Mesodermal cell (in vitro differentiated cells): Measurements from ENCODE around the gene BRAF.
"Not testable (repeated sequence)": the region's sequence is repeated elsewhere in the genome, so short reads cannot be mapped to it uniquely, and the experiment has no call there.

Source experiments
- H3K27ac ChIP-seq: 2 replicates; pipeline ENCODE4 v1.7.0; 2013; ENCODE audit warnings: mild to moderate bottlenecking, low read depth, low read length, moderate library complexity; ENCODE audit not compliant: severe bottlenecking
- H3K36me3 ChIP-seq: 2 replicates; pipeline ENCODE4 v1.7.1; 2013; ENCODE audit warnings: mild to moderate bottlenecking, low read length, moderate library complexity; ENCODE audit not compliant: control insufficient read depth, insufficient read depth
- H3K4me1 ChIP-seq: one replicate; pipeline ENCODE4 v1.7.1; 2013; ENCODE audit warnings: mild to moderate bottlenecking, low read length; ENCODE audit not compliant: insufficient read depth, control insufficient read depth, poor library complexity, severe bottlenecking
- H3K4me3 ChIP-seq: 2 replicates; pipeline ENCODE4 v1.7.0; 2013; ENCODE audit warnings: low read length, control low read depth, mild to moderate bottlenecking; ENCODE audit not compliant: insufficient read depth, poor library complexity, severe bottlenecking; ENCODE audit errors: extremely low read depth
- H3K9me3 ChIP-seq: 2 replicates; pipeline ENCODE4 v1.7.1; 2013; ENCODE audit warnings: mild to moderate bottlenecking, low read length, moderate library complexity; ENCODE audit not compliant: control insufficient read depth
- WGBS, 2 experiments: methylation state at CpG; one replicate each; pipeline ENCODE4 v1.1.5; 2013; ENCODE audit warnings: missing lambda C conversion rate in 2 of 2; ENCODE audit not compliant: insufficient coverage in 2 of 2; 5-methylcytosine and 5-hydroxymethylcytosine counted together

The BRAF gene

GRCh38 chr7:140743255-140743654 lies 181.5 kb downstream of the BRAF start:
- peaks cover 33% of the 10 kb centered on the region for H3K36me3 ChIP-seq
- WGBS, 2 experiments: no CpG with 5 or more reads among the region's 4 CpGs
- not testable (repeated sequence) for H3K9me3 ChIP-seq, H3K4me1 ChIP-seq, H3K4me3 ChIP-seq, H3K27ac ChIP-seq

GRCh38 chr7:140738280-140738679 lies 186.4 kb downstream of the BRAF start:
- Histone ChIP-seq H3K36me3 (peaks cover 25% of the 10 kb centered on the region), H3K9me3 (no peaks in the 10 kb centered on the region), H3K4me3 (no peak overlapping the region), H3K4me1 (no peaks in the 10 kb centered on the region), H3K27ac (no peak overlapping the region)

- Histone ChIP-seq H3K27ac (no peak overlapping the region), H3K36me3 (peaks cover 13% of the 10 kb centered on the region), H3K4me3 (no peak overlapping the region), H3K9me3 (no peaks in the 10 kb centered on the region), H3K4me1 (no peaks in the 10 kb centered on the region)
- WGBS, 2 experiments: no CpG with 5 or more reads among the region's 2 CpGs
Measured at GRCh38 chr7:140734729-140735128, 190.0 kb downstream of the BRAF start.

GRCh38 chr7:140734096-140734495 lies 190.6 kb downstream of the BRAF start:
- H3K27ac ChIP-seq: no peak overlapping the region
- no peak overlapping the region for H3K4me3 ChIP-seq
- H3K9me3 ChIP-seq: no peaks in the 10 kb centered on the region
- H3K36me3 ChIP-seq: peaks cover 9% of the 10 kb centered on the region
- WGBS, 2 experiments: no CpG with 5 or more reads among the region's 2 CpGs
- H3K4me1 ChIP-seq: no peaks in the 10 kb centered on the region

GRCh38 chr7:140732416-140732815 lies 192.3 kb downstream of the BRAF start:
- no peaks in the 10 kb centered on the region for H3K9me3 ChIP-seq
- H3K36me3 ChIP-seq: peaks cover 6% of the 10 kb centered on the region
- 80 to 94% methylated on average over 1 to 2 of the region's 2 CpGs for WGBS, 2 experiments

GRCh38 chr7:140726281-140726680 lies 198.4 kb downstream of the BRAF start:
- WGBS, 2 experiments: 100% methylated on average over 1 of the region's 2 CpGs; no CpG with 5 or more reads in 1 of the 2 experiments
- H3K4me1 ChIP-seq: no peaks in the 10 kb centered on the region
- H3K36me3 ChIP-seq: peaks cover 20% of the 10 kb centered on the region
- no peak overlapping the region for H3K27ac ChIP-seq
- H3K9me3 ChIP-seq: no peaks in the 10 kb centered on the region
- H3K4me3 ChIP-seq: no peak overlapping the region

More at GRCh38 chr7:140732416-140732815, 192.3 kb downstream of the BRAF start:
- H3K27ac ChIP-seq: no peak overlapping the region
- no peaks in the 10 kb centered on the region for H3K4me1 ChIP-seq
- H3K4me3 ChIP-seq: no peak overlapping the region

GRCh38 chr7:140724706-140725105 lies 200.0 kb downstream of the BRAF start:
- peaks cover 20% of the 10 kb centered on the region for H3K36me3 ChIP-seq
- H3K4me1 ChIP-seq: peaks cover 5% of the 10 kb centered on the region
- no peaks in the 10 kb centered on the region for H3K9me3 ChIP-seq
- H3K4me3 ChIP-seq: no peak overlapping the region
- no peak overlapping the region for H3K27ac ChIP-seq
- no CpG with 5 or more reads among the region's 1 CpG for WGBS, 2 experiments

- no peaks in the 10 kb centered on the region for H3K9me3 ChIP-seq
- peaks cover 20% of the 10 kb centered on the region for H3K36me3 ChIP-seq
- H3K27ac ChIP-seq: no peak overlapping the region
- peaks cover 9% of the 10 kb centered on the region for H3K4me1 ChIP-seq
- 82 to 95% methylated on average over 2 of the region's 3 CpGs for WGBS, 2 experiments
- no peak overlapping the region for H3K4me3 ChIP-seq
Measured at GRCh38 chr7:140723574-140723973, 201.2 kb downstream of the BRAF start.

GRCh38 chr7:140723006-140723405 lies 201.7 kb downstream of the BRAF start:
- H3K4me3 ChIP-seq: no peak overlapping the region
- H3K9me3 ChIP-seq: no peaks in the 10 kb centered on the region
- H3K27ac ChIP-seq: no peak overlapping the region
- peaks cover 20% of the 10 kb centered on the region for H3K36me3 ChIP-seq
- 96 to 98% methylated on average over 4 of the region's 6 CpGs for WGBS, 2 experiments
- peaks cover 9% of the 10 kb centered on the region for H3K4me1 ChIP-seq

- WGBS, 2 experiments: 100% methylated on average over 1 of the region's 1 CpG; no CpG with 5 or more reads in 1 of the 2 experiments
- Histone ChIP-seq H3K36me3 (peaks cover 20% of the 10 kb centered on the region), H3K4me3 (no peak overlapping the region), H3K9me3 (no peaks in the 10 kb centered on the region), H3K27ac (no peak overlapping the region), H3K4me1 (peaks cover 9% of the 10 kb centered on the region)
Measured at GRCh38 chr7:140722254-140722653, 202.5 kb downstream of the BRAF start.

- H3K9me3 ChIP-seq: peaks cover 1% of the 10 kb centered on the region
- no peak overlapping the region for H3K27ac ChIP-seq
- 100% methylated on average over 3 of the region's 5 CpGs; no CpG with 5 or more reads in 1 of the 2 experiments for WGBS, 2 experiments
- peaks cover 11% of the 10 kb centered on the region for H3K36me3 ChIP-seq
- no peak overlapping the region for H3K4me3 ChIP-seq
- peaks cover 9% of the 10 kb centered on the region for H3K4me1 ChIP-seq
Measured at GRCh38 chr7:140719721-140720120, 205.0 kb downstream of the BRAF start.
